ENCODE data around the gene IP6K1. TPM values are rescaled to one million over a fixed set of nuclear protein-coding genes. Genes with fewer than 3 reads are reported as not detected.

The IP6K1 gene
- total RNA-seq, 2 experiments from 2014 or later, result 27.4 to 30.9 TPM

DNA sequence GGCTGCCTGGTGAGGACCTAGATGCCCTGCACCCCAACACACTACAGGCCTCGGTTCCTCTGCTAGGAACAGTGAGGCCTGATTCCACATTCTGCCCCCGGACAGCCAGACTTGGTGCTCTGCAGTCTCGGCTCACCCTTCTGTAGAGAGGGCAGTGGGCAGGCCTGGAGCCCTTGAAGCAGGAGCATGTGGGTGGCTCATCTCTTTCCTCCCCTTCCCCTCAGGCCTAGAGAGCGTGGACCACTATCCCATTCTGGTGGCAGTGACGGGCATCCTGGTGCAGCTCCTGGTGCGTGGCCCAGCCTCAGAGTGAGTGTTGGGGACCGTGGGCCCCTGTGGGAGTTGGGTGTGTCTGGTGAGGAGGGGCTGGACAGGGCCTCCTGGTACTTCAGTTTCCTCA lies 70.2 kb downstream of the IP6K1 start:
- intact Hi-C loops (cut with micrococcal nuclease; ENCODE audit: unreplicated experiment), result no loop called here
- Histone ChIP-seq H3K36me3 (ENCODE audit: insufficient read depth, low read length) (peaks cover 38% of the 10 kb centered on the region), H3K4me3 (ENCODE audit: low read depth, low read length, poor library complexity, severe bottlenecking) (no peak overlapping the region), H3K79me2 (ENCODE audit: insufficient read depth, low read depth, low read length) (no peaks in the 10 kb centered on the region), H3K27ac (ENCODE audit: low read depth, low read length, poor library complexity, severe bottlenecking) (no peak overlapping the region), H3K4me2 (ENCODE audit: low read length) (no peak overlapping the region), H3K9me2 (ENCODE audit: insufficient read depth, low read length) (no peaks in the 10 kb centered on the region), H2AFZ (ENCODE audit: low read length) (no peak overlapping the region), H4K20me1 (ENCODE audit: insufficient read depth, low read length) (no peaks in the 10 kb centered on the region), H3K9me3 (ENCODE audit: low read length) (no peaks in the 10 kb centered on the region), H3K4me1 (ENCODE audit: insufficient read depth, low read length, poor library complexity, severe bottlenecking) (peaks cover 5% of the 10 kb centered on the region)
- no TSS peak for BruUV-seq (replicated peaks)
- ChIA-PET CTCF (ENCODE audit: unreplicated experiment) (no interaction called here), POLR2A (no interaction called here)
- no peak for DNase-seq (ENCODE audit: low spot score)
- TF ChIP-seq EZH2phosphoT487 (IDR thresholded peaks at IDR 0.05; ENCODE audit: borderline replicate concordance, low read depth, low read length), result no peak
- TF ChIP-seq, protein P1, sequence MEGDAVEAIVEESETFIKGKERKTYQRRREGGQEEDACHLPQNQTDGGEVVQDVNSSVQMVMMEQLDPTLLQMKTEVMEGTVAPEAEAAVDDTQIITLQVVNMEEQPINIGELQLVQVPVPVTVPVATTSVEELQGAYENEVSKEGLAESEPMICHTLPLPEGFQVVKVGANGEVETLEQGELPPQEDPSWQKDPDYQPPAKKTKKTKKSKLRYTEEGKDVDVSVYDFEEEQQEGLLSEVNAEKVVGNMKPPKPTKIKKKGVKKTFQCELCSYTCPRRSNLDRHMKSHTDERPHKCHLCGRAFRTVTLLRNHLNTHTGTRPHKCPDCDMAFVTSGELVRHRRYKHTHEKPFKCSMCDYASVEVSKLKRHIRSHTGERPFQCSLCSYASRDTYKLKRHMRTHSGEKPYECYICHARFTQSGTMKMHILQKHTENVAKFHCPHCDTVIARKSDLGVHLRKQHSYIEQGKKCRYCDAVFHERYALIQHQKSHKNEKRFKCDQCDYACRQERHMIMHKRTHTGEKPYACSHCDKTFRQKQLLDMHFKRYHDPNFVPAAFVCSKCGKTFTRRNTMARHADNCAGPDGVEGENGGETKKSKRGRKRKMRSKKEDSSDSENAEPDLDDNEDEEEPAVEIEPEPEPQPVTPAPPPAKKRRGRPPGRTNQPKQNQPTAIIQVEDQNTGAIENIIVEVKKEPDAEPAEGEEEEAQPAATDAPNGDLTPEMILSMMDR (conservative IDR thresholded peaks at IDR 0.05; ENCODE audit: low read length), result no peak

DNA sequence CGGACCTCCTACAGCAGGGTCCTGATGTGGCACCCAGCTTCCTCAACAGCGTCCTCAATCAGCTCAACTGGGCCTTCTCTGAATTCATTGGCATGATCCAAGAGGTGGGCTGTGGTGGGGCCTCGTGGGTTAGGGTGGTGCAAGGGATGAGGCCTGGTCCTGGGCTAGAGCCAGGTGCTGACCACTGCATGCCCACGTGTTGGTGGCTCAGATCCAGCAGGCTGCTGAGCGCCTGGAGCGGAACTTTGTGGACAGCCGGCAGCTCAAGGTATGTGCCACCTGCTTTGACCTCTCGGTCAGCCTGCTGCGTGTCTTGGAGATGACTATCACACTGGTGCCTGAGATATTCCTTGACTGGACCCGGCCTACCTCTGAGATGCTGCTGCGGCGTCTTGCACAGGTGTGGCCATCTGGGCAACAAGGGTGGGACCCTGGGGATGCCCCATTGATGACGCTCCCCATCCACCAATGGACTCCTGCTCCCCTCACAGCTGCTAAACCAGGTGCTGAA lies 70.7 kb downstream of the IP6K1 start:
- POLR2A ChIA-PET, result no interaction called here
- Histone ChIP-seq H3K9me2 (ENCODE audit: insufficient read depth, low read length) (no peaks in the 10 kb centered on the region), H3K79me2 (ENCODE audit: insufficient read depth, low read depth, low read length) (no peaks in the 10 kb centered on the region), H3K36me3 (ENCODE audit: insufficient read depth, low read length) (peaks cover 33% of the 10 kb centered on the region), H2AFZ (ENCODE audit: low read length) (no peak overlapping the region), H4K20me1 (ENCODE audit: insufficient read depth, low read length) (no peaks in the 10 kb centered on the region), H3K4me1 (ENCODE audit: insufficient read depth, low read length, poor library complexity, severe bottlenecking) (peaks cover 5% of the 10 kb centered on the region), H3K4me3 (ENCODE audit: low read depth, low read length, poor library complexity, severe bottlenecking) (no peak overlapping the region), H3K4me2 (ENCODE audit: low read length) (no peak overlapping the region), H3K9me3 (ENCODE audit: low read length) (no peaks in the 10 kb centered on the region), H3K27ac (ENCODE audit: low read depth, low read length, poor library complexity, severe bottlenecking) (no peak overlapping the region)
- no peak for DNase-seq (ENCODE audit: low spot score)
- BruUV-seq (replicated peaks), result no TSS peak
- intact Hi-C loops (cut with micrococcal nuclease; ENCODE audit: unreplicated experiment), result no loop called here
- CTCF ChIA-PET (ENCODE audit: unreplicated experiment), result no interaction called here
- no peak for TF ChIP-seq EZH2phosphoT487 (IDR thresholded peaks at IDR 0.05; ENCODE audit: borderline replicate concordance, low read depth, low read length)
- TF ChIP-seq, protein P1 (conservative IDR thresholded peaks at IDR 0.05; ENCODE audit: low read length), result no peak

DNA sequence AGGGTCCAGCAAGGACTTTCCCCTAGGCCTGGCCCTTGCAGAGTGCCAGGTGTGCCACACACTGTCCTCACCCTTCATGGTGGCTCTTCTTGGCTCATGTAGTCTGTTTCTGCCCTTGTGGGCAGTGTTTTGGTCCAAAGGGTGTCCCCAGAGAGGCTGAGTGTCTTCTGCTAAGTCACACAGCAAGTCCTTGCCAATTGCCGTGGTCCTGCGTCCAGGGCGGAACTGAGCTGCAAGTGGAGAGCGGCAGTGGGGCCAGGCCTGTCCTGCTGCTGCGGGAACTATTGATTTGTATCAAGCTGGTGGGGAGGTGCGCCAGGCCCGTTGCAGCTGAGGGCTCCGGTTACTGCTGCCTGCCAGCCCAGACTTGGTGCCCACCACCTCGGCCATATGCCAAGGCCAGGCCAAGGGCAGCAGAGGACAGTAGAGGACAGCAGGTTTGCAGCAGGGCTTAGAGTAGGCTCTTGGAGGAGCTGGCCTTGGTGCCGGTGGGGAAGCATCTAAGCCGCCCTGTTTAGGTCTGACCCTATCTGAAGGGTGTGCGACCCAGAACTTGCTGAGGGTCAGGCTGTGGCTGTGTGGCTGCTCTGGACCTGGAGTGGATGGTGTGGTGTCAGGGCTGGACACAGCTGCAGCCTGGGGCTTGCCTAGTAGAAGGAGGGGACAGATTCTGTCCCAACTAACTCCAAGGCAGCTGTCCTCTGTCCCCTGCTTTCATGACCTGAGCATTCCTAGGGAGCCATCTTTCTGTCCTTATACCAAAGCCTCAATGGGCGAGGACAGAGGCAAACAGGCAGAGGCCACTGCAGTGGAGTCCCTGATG lies 71.4 kb downstream of the IP6K1 start:
- ChIA-PET POLR2A (no interaction called here), CTCF (ENCODE audit: unreplicated experiment) (no interaction called here)
- no TSS peak for BruUV-seq (replicated peaks)
- Histone ChIP-seq H3K9me3 (ENCODE audit: low read length) (no peaks in the 10 kb centered on the region), H3K4me3 (ENCODE audit: low read depth, low read length, poor library complexity, severe bottlenecking) (no peak overlapping the region), H3K4me1 (ENCODE audit: insufficient read depth, low read length, poor library complexity, severe bottlenecking) (peaks cover 5% of the 10 kb centered on the region), H3K4me2 (ENCODE audit: low read length) (no peak overlapping the region), H2AFZ (ENCODE audit: low read length) (no peak overlapping the region), H3K36me3 (ENCODE audit: insufficient read depth, low read length) (peaks cover 28% of the 10 kb centered on the region), H3K79me2 (ENCODE audit: insufficient read depth, low read depth, low read length) (no peaks in the 10 kb centered on the region), H4K20me1 (ENCODE audit: insufficient read depth, low read length) (no peaks in the 10 kb centered on the region), H3K27ac (ENCODE audit: low read depth, low read length, poor library complexity, severe bottlenecking) (no peak overlapping the region), H3K9me2 (ENCODE audit: insufficient read depth, low read length) (no peaks in the 10 kb centered on the region)
- intact Hi-C loops (cut with micrococcal nuclease; ENCODE audit: unreplicated experiment), result no loop called here
- TF ChIP-seq, protein P1 (conservative IDR thresholded peaks at IDR 0.05; ENCODE audit: low read length), result no peak
- no peak for TF ChIP-seq EZH2phosphoT487 (IDR thresholded peaks at IDR 0.05; ENCODE audit: borderline replicate concordance, low read depth, low read length)
- DNase-seq (ENCODE audit: low spot score), result no peak
